ENCODE measurements around the gene VENTX.

VENTX gene

GRCh38 chr10:133211959-133212852 is 25.4 kb upstream of the VENTX start:
- DNase-seq (ENCODE audit: low spot score): no peak
- TF ChIP-seq CTCF (IDR thresholded peaks at IDR 0.05; ENCODE audit: extremely low read depth, missing control alignments): no peak

- DNase-seq (ENCODE audit: low spot score): no peak
- TF ChIP-seq CTCF (IDR thresholded peaks at IDR 0.05; ENCODE audit: extremely low read depth, missing control alignments): no peak
Observed at GRCh38 chr10:133212853-133213494, 24.7 kb upstream of the VENTX start.

- no peak for TF ChIP-seq CTCF (IDR thresholded peaks at IDR 0.05; ENCODE audit: extremely low read depth, missing control alignments)
- no peak for DNase-seq (ENCODE audit: low spot score)
Observed at GRCh38 chr10:133213641-133214467, 23.8 kb upstream of the VENTX start.

- no peak for TF ChIP-seq CTCF (IDR thresholded peaks at IDR 0.05; ENCODE audit: extremely low read depth, missing control alignments)
- no peak for DNase-seq (ENCODE audit: low spot score)
Observed at GRCh38 chr10:133214468-133215410, 22.9 kb upstream of the VENTX start.

DNA sequence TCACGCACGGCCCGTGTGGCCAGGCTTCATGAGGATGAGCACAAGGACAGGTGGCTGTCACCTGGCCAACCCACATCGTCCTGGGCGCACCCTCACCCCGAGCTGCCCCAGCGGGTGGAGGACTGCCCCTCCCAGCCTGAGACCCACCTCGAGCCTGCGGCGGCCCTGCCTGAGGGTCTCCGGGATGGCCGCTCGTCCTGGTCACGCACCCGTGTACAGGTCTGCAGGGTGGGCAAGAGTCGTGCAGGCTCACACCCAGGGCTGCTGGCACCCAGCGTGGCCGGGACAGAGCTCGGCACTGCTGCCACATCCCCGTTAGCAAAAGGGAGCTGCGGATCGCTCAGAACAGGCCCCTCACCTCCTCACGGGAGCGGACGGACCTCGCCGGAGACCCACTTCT is 22.1 kb upstream of the VENTX start:
- TF ChIP-seq CTCF (IDR thresholded peaks at IDR 0.05; ENCODE audit: extremely low read depth, missing control alignments): no peak
- DNase-seq (ENCODE audit: low spot score): no peak

GRCh38 chr10:133216776-133217175 is 20.9 kb upstream of the VENTX start:
- no peak for DNase-seq (ENCODE audit: low spot score)
- TF ChIP-seq CTCF (IDR thresholded peaks at IDR 0.05; ENCODE audit: extremely low read depth, missing control alignments): no peak

Data from GM20000 (cell line).